WTC11 (cell line): ENCODE measurements around the gene ZCCHC7. TPM values are rescaled to one million over a fixed set of nuclear protein-coding genes. Genes with fewer than 3 reads are reported as not detected.
"Not testable (repeated sequence)": the region's sequence is repeated elsewhere in the genome, so short reads cannot be mapped to it uniquely, and the experiment has no call there.

Source experiments
- ATAC-seq: fragments of 200-7000 bp; cut with Tn5 transposase; 2 replicates; pipeline ENCODE4 v1.10.0; 2021; ENCODE audit warnings: mild to moderate bottlenecking, moderate library complexity
- CTCF ChIA-PET: fragments of 300-600 bp; sonication (Branson Sonifier 250); formaldehyde crosslinking; loops from one replicate; lab custom pipeline; 2021; ENCODE audit warnings: antibody characterized with exemption; lab: Charles Lee
- POLR2A ChIA-PET: fragments of 350-600 bp; sonication (Branson Sonifier 250); formaldehyde crosslinking; loops from one replicate; lab custom pipeline; 2021; ENCODE audit warnings: antibody characterized with exemption; lab: Charles Lee
- DNase-seq: peaks from one replicate; pipeline ENCODE4 v3.0.0; 2021; ENCODE audit warnings: low spot score
- H3K27ac Mint-ChIP-seq: 2 replicates; pipeline ENCODE4 v1.8.0; 2021; ENCODE audit warnings: mixed read lengths
- H3K27me3 Mint-ChIP-seq: 2 replicates; pipeline ENCODE4 v1.8.0; 2021; ENCODE audit warnings: low read depth, mild to moderate bottlenecking, moderate library complexity, mixed read lengths
- H3K36me3 Mint-ChIP-seq: 2 replicates; pipeline ENCODE4 v1.8.0; 2021; ENCODE audit warnings: mixed read lengths
- H3K4me1 Mint-ChIP-seq: 2 replicates; pipeline ENCODE4 v1.8.0; 2022; ENCODE audit warnings: mixed read lengths
- H3K4me3 Mint-ChIP-seq: 2 replicates; pipeline ENCODE4 v1.8.0; 2021; ENCODE audit warnings: mild to moderate bottlenecking, moderate library complexity, mixed read lengths
- H3K9me3 Mint-ChIP-seq: 2 replicates; pipeline ENCODE4 v1.8.0; 2021; ENCODE audit warnings: mixed read lengths
- ELF4 ChIP-seq: sonication (generic); formaldehyde crosslinking; IDR thresholded peaks from 2 replicates; pipeline ENCODE4 v1.8.1; 2022; ENCODE audit warnings: low read depth, mild to moderate bottlenecking, moderate library complexity, missing genetic modification reagents
- GABPB1 ChIP-seq: sonication (generic); formaldehyde crosslinking; IDR thresholded peaks from 2 replicates; pipeline ENCODE4 v1.8.1; 2023; ENCODE audit warnings: mild to moderate bottlenecking, missing genetic modification reagents
- NR2C2 ChIP-seq: sonication (generic); formaldehyde crosslinking; IDR thresholded peaks from 2 replicates; pipeline ENCODE4 v1.8.0; 2022; ENCODE audit warnings: mild to moderate bottlenecking, missing genetic modification reagents
- OVOL2 ChIP-seq: fragments of 250-450 bp; sonication (Bioruptor Pico); IDR thresholded peaks from 2 replicates; pipeline ENCODE4 v1.9.0; 2021; ENCODE audit warnings: mild to moderate bottlenecking, borderline replicate concordance
- TEAD1 ChIP-seq: sonication (generic); formaldehyde crosslinking; IDR thresholded peaks from 2 replicates; pipeline ENCODE4 v1.8.0; 2022; ENCODE audit warnings: mild to moderate bottlenecking, missing genetic modification reagents
- ZNF138 ChIP-seq: sonication (generic); formaldehyde crosslinking; conservative IDR thresholded peaks from 2 replicates; pipeline ENCODE4 v1.8.1; 2022; ENCODE audit warnings: mild to moderate bottlenecking, moderate library complexity, missing genetic modification reagents
- ZNF232 ChIP-seq: sonication (generic); formaldehyde crosslinking; IDR thresholded peaks from 2 replicates; pipeline ENCODE4 v1.8.0; 2022; ENCODE audit warnings: mild to moderate bottlenecking, missing genetic modification reagents
- ZNF416 ChIP-seq: fragments of 250-450 bp; sonication (Bioruptor Pico); IDR thresholded peaks from 2 replicates; pipeline ENCODE4 v1.9.0; 2021; ENCODE audit warnings: mild to moderate bottlenecking, inconsistent platforms
- total RNA-seq: library from RNA; stranded (reverse); gene quantifications from 3 replicates; pipeline ENCODE4 v1.2.3, GENCODE V29; 2021
- TF ChIP-seq, protein P1 (sequence below): sonication (generic); formaldehyde crosslinking; IDR thresholded peaks from 2 replicates; pipeline ENCODE4 v1.8.0; 2023; ENCODE audit warnings: missing genetic modification reagents, mild to moderate bottlenecking, borderline replicate concordance
- TF ChIP-seq, protein P2 (sequence below): fragments of 250-450 bp; sonication (Bioruptor Pico); IDR thresholded peaks from 2 replicates; pipeline ENCODE4 v1.9.0; 2021; ENCODE audit warnings: mild to moderate bottlenecking
- TF ChIP-seq, protein P3 (sequence below): sonication (generic); formaldehyde crosslinking; IDR thresholded peaks from 2 replicates; pipeline ENCODE4 v1.8.0; 2022; ENCODE audit warnings: mild to moderate bottlenecking, missing genetic modification reagents
- TF ChIP-seq, protein P4 (sequence below): sonication (generic); formaldehyde crosslinking; IDR thresholded peaks from 2 replicates; pipeline ENCODE4 v1.8.1; 2023; ENCODE audit warnings: mild to moderate bottlenecking, missing genetic modification reagents
- TF ChIP-seq, protein P5 (sequence below): sonication (generic); formaldehyde crosslinking; IDR thresholded peaks from 2 replicates; pipeline ENCODE4 v1.8.1; 2022; ENCODE audit warnings: low read depth, mild to moderate bottlenecking, moderate library complexity, missing genetic modification reagents, borderline replicate concordance

ZCCHC7 gene
- total RNA-seq, 1 experiment from 2014 or later, result 30.1 TPM

DNA sequence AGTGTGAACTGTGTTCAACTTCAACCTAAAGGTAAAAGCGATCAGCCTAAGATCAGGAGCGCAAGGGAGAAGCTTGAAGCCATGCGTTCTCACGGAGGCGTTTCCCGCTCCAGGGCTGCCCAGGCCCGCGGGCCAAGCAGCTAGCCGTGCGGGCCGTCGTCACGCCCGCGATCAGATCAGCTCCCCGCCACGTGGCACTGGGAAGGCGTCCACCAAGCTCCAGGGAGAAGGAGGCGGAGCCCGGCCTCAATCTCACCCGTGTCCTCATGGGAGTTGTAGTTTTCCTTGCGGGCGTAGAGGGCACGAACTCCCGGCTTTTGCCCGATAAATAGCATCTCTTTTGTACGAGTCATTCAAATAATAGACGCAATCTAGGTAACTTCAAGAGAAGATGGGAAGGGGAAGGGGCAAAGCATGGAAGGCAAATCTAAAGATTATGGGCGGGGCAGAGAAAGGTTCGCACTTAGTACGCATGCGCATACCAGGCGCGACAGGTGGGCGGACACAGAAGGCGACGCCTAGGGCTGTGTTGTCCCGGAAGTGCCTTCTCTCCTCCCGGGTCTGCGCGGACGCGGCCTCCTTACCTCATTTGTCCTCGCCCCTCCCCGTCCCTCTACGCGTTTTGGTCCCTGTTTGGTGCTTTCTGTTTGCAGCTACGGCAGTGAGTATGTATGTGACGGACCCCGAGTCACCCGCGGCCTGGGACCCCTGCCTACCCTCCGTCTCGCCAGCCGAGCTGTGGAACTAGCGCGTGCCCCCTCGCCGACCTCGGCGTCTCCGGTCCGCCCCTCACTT is 40.8 kb upstream of the ZCCHC7 start (continued):
- TF ChIP-seq OVOL2 (no peak), ELF4 (CRISPR knock-in tag) (peak; percentile 98), TEAD1 (CRISPR knock-in tag) (peak; percentile 100), ZNF138 (CRISPR knock-in tag) (peak; percentile 99), NR2C2 (CRISPR knock-in tag) (peak; percentile 88)

DNA sequence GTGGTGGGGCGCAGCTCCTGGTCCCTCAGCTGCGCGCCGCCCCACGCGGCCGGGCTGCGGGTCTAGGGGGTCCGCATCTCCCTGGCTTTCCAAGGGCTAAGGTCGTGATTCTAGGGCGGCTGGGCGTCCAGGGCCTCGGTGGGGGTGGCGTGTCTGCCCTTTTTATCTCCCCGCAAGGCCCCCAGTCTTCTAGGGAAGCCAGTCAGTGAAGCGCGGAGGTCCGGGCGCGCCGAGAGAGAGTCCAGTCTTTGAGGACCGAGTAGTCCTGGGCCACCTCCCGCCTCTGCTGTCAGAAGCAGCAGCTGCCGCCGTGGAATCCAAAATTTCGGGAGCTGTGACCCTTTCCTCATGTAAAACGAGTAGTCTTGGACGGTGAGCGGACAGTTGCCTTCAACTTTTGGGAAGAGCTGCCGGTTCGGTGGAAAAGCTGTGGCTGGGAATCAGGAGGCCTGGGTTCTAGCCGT is 40.2 kb upstream of the ZCCHC7 start:
- H3K9me3 Mint-ChIP-seq, H3K36me3 Mint-ChIP-seq: not testable (repeated sequence)
- 0 out of 2 replicates have a peak, but pooled peaks have one; percentile 16 for TF ChIP-seq ZNF232 (CRISPR knock-in tag)
- TF ChIP-seq, protein P1, sequence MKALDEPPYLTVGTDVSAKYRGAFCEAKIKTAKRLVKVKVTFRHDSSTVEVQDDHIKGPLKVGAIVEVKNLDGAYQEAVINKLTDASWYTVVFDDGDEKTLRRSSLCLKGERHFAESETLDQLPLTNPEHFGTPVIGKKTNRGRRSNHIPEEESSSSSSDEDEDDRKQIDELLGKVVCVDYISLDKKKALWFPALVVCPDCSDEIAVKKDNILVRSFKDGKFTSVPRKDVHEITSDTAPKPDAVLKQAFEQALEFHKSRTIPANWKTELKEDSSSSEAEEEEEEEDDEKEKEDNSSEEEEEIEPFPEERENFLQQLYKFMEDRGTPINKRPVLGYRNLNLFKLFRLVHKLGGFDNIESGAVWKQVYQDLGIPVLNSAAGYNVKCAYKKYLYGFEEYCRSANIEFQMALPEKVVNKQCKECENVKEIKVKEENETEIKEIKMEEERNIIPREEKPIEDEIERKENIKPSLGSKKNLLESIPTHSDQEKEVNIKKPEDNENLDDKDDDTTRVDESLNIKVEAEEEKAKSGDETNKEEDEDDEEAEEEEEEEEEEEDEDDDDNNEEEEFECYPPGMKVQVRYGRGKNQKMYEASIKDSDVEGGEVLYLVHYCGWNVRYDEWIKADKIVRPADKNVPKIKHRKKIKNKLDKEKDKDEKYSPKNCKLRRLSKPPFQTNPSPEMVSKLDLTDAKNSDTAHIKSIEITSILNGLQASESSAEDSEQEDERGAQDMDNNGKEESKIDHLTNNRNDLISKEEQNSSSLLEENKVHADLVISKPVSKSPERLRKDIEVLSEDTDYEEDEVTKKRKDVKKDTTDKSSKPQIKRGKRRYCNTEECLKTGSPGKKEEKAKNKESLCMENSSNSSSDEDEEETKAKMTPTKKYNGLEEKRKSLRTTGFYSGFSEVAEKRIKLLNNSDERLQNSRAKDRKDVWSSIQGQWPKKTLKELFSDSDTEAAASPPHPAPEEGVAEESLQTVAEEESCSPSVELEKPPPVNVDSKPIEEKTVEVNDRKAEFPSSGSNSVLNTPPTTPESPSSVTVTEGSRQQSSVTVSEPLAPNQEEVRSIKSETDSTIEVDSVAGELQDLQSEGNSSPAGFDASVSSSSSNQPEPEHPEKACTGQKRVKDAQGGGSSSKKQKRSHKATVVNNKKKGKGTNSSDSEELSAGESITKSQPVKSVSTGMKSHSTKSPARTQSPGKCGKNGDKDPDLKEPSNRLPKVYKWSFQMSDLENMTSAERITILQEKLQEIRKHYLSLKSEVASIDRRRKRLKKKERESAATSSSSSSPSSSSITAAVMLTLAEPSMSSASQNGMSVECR (CRISPR knock-in tag), result peak; percentile 47; the same call in 1 of the 2 replicates
- ChIA-PET POLR2A (interaction anchor here (1.5 kb wide), 1 partner anchor 104 kb away, joined by 3 read pairs; no protein-coding TSS in a partner anchor), CTCF (interaction anchor here (0.6 to 1.8 kb wide), 3 partner anchors 43 to 188 kb away, joined by 3 to 5 read pairs (median 5); no protein-coding TSS in a partner anchor)
- Mint-ChIP-seq H3K27me3 (peaks cover 15% of the 10 kb centered on the region), H3K4me3 (peak overlapping the region; percentile 96), H3K27ac (0 out of 2 replicates have a peak overlapping the region, but pooled peaks have one; percentile 52), H3K4me1 (peaks cover 43% of the 10 kb centered on the region)
- DNase-seq, result peak; percentile 38
- peak; percentile 14 for ATAC-seq

DNA sequence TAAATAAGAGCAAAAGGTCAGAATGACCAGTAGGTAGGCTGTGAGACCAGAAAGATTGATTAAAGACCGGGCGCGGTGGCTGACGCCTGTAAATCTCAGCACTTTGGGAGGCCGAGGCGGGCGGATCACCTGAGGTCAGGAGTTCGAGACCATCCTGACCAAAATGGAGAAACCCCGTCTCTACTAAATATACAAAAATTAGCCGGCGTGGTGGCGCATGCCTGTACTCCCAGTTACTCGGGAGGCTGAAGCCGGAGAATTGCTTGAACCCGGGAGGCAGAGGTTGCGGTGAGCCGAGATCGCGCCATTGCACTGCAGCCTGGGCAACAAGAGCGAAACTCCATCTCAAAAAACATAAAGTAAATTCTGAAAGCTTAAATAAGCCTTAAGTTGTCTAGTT is 38.9 kb upstream of the ZCCHC7 start:
- H3K27ac Mint-ChIP-seq, H3K9me3 Mint-ChIP-seq, ATAC-seq, POLR2A ChIA-PET, DNase-seq, H3K36me3 Mint-ChIP-seq: not testable (repeated sequence)
- peaks cover 15% of the 10 kb centered on the region for H3K27me3 Mint-ChIP-seq
- CTCF ChIA-PET, result interaction anchor here (1.9 kb wide), 1 partner anchor 86 kb away, joined by 4 read pairs; no protein-coding TSS in a partner anchor
- peak overlapping the region; percentile 96 for H3K4me3 Mint-ChIP-seq
- H3K4me1 Mint-ChIP-seq, result peaks cover 36% of the 10 kb centered on the region

DNA sequence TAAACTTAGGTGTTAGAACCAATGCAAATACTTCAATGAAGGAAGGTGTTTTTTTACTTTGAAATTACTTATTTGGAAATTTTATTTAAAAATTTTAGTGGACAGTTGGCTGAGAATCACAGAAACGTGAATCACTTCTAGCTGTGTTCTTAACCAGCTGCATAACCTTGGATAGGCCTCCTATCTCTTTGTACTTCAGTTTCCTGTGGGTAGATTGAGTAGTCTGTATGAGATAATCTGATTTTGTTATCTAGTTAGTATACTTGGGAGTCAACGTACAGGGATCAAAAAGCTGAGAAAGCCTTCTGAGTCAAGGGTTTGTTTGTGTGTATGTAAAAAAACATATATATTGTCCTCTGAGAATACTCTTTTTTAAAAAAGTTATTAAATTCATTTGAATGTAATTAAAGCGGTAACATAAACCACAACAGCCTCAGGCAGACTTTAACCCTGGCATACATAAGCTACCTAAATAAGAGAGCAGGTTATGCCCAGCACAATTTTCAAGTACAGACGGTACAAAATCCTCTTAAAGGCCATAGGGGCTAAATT is 38.1 kb upstream of the ZCCHC7 start:
- ChIA-PET CTCF (interaction anchor here (1.1 to 1.9 kb wide), 2 partner anchors 38 to 86 kb away, joined by 3 to 4 read pairs; partner anchors contain the start of gene ZCCHC7), POLR2A (interaction anchor here (0.7 kb wide), 1 partner anchor 202 kb away, joined by 3 read pairs; no protein-coding TSS in a partner anchor)
- Mint-ChIP-seq H3K9me3 (peaks cover 8% of the 10 kb centered on the region), H3K4me3 (no peak overlapping the region), H3K36me3 (peaks cover 13% of the 10 kb centered on the region), H3K27me3 (peaks cover 15% of the 10 kb centered on the region), H3K4me1 (peaks cover 36% of the 10 kb centered on the region), H3K27ac (no peak overlapping the region)
- TF ChIP-seq GABPB1 (CRISPR knock-in tag) (no peak), ZNF416 (CRISPR knock-in tag) (no peak)
- no peak for DNase-seq
- ATAC-seq, result no peak

DNA sequence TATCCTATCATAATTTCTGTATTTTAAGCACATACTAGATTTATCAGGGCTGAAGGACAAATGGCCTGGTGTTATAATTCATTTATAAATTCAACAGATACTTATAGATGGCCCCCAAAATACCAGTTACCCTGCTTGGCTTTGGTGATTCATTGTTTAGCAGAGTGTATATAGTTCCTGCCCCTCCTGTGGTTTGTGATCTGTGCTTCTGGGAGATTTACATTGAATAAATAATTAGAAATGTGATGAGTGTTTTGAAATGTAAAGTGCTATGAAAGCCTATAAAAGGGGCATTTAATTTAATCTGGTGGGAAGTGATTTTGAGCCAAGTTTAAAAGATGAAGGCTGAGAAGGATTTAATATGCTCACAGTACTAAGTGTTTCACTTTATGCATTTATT is 36.7 kb upstream of the ZCCHC7 start:
- POLR2A ChIA-PET, result no interaction called here
- H3K4me3 Mint-ChIP-seq, result no peak overlapping the region

More for the DNA sequence above, 36.7 kb upstream of the ZCCHC7 start:
- H3K27ac Mint-ChIP-seq, result no peak overlapping the region
- peaks cover 7% of the 10 kb centered on the region for H3K9me3 Mint-ChIP-seq
- H3K36me3 Mint-ChIP-seq, result peaks cover 14% of the 10 kb centered on the region
- peaks cover 36% of the 10 kb centered on the region for H3K4me1 Mint-ChIP-seq
- CTCF ChIA-PET, result interaction anchor here (1.9 kb wide), 1 partner anchor 88 kb away, joined by 4 read pairs; no protein-coding TSS in a partner anchor
- H3K27me3 Mint-ChIP-seq, result peaks cover 10% of the 10 kb centered on the region
- TF ChIP-seq, protein P2, sequence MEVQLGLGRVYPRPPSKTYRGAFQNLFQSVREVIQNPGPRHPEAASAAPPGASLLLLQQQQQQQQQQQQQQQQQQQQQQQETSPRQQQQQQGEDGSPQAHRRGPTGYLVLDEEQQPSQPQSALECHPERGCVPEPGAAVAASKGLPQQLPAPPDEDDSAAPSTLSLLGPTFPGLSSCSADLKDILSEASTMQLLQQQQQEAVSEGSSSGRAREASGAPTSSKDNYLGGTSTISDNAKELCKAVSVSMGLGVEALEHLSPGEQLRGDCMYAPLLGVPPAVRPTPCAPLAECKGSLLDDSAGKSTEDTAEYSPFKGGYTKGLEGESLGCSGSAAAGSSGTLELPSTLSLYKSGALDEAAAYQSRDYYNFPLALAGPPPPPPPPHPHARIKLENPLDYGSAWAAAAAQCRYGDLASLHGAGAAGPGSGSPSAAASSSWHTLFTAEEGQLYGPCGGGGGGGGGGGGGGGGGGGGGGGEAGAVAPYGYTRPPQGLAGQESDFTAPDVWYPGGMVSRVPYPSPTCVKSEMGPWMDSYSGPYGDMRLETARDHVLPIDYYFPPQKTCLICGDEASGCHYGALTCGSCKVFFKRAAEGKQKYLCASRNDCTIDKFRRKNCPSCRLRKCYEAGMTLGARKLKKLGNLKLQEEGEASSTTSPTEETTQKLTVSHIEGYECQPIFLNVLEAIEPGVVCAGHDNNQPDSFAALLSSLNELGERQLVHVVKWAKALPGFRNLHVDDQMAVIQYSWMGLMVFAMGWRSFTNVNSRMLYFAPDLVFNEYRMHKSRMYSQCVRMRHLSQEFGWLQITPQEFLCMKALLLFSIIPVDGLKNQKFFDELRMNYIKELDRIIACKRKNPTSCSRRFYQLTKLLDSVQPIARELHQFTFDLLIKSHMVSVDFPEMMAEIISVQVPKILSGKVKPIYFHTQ, result no peak
- TF ChIP-seq, protein P3, sequence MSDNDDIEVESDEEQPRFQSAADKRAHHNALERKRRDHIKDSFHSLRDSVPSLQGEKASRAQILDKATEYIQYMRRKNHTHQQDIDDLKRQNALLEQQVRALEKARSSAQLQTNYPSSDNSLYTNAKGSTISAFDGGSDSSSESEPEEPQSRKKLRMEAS, result no peak
- TF ChIP-seq, protein P4, sequence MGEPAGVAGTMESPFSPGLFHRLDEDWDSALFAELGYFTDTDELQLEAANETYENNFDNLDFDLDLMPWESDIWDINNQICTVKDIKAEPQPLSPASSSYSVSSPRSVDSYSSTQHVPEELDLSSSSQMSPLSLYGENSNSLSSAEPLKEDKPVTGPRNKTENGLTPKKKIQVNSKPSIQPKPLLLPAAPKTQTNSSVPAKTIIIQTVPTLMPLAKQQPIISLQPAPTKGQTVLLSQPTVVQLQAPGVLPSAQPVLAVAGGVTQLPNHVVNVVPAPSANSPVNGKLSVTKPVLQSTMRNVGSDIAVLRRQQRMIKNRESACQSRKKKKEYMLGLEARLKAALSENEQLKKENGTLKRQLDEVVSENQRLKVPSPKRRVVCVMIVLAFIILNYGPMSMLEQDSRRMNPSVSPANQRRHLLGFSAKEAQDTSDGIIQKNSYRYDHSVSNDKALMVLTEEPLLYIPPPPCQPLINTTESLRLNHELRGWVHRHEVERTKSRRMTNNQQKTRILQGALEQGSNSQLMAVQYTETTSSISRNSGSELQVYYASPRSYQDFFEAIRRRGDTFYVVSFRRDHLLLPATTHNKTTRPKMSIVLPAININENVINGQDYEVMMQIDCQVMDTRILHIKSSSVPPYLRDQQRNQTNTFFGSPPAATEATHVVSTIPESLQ (CRISPR knock-in tag), result no peak
- TF ChIP-seq, protein P5, sequence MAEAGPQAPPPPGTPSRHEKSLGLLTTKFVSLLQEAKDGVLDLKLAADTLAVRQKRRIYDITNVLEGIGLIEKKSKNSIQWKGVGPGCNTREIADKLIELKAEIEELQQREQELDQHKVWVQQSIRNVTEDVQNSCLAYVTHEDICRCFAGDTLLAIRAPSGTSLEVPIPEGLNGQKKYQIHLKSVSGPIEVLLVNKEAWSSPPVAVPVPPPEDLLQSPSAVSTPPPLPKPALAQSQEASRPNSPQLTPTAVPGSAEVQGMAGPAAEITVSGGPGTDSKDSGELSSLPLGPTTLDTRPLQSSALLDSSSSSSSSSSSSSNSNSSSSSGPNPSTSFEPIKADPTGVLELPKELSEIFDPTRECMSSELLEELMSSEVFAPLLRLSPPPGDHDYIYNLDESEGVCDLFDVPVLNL, result no peak
- ATAC-seq (no peak), DNase-seq (no peak)
